IMR-90 (cell line): Measurements from ENCODE around the gene DNAJC11.

Experiments used
- BHLHE40 ChIP-seq: fragments of 150-350 bp; IDR thresholded peaks from 2 replicates; pipeline ENCODE4 v1.6.1; 2016; ENCODE audit warnings: mild to moderate bottlenecking, low read depth, low read length
- CEBPB ChIP-seq: IDR thresholded peaks from 2 replicates; pipeline ENCODE4 v1.6.1; 2012; ENCODE audit warnings: low read depth, low read length, improper control_type of control experiment
- TF ChIP-seq, protein P1 (sequence below): conservative IDR thresholded peaks from 2 replicates; pipeline ENCODE4 v1.5.1; 2012; ENCODE audit warnings: mild to moderate bottlenecking, low read depth, low read length, improper control_type of control experiment

- TF ChIP-seq, protein P1, sequence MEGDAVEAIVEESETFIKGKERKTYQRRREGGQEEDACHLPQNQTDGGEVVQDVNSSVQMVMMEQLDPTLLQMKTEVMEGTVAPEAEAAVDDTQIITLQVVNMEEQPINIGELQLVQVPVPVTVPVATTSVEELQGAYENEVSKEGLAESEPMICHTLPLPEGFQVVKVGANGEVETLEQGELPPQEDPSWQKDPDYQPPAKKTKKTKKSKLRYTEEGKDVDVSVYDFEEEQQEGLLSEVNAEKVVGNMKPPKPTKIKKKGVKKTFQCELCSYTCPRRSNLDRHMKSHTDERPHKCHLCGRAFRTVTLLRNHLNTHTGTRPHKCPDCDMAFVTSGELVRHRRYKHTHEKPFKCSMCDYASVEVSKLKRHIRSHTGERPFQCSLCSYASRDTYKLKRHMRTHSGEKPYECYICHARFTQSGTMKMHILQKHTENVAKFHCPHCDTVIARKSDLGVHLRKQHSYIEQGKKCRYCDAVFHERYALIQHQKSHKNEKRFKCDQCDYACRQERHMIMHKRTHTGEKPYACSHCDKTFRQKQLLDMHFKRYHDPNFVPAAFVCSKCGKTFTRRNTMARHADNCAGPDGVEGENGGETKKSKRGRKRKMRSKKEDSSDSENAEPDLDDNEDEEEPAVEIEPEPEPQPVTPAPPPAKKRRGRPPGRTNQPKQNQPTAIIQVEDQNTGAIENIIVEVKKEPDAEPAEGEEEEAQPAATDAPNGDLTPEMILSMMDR: no peak
- TF ChIP-seq CEBPB: no peak
- TF ChIP-seq BHLHE40: no peak
These were observed 110.0 kb downstream of the DNAJC11 start for GRCh38 chr1:6591644-6592043.
